ENCODE data around the gene CEP85. TPM values are rescaled to one million over a fixed set of nuclear protein-coding genes. Genes with fewer than 3 reads are reported as not detected.

CEP85 gene
- total and polyA plus RNA-seq, 10 of the 15 experiments (the other 5 are each of a cell fraction or from before 2014, with no cell fraction given): 8.4 to 26.8 (median 21.5) TPM

- TF ChIP-seq ZNF217 (IDR thresholded peaks at IDR 0.05): peak; percentile 31; the same call in 1 of the 2 replicates
- no peak for TF ChIP-seq ZNF384 (IDR thresholded peaks at IDR 0.05; ENCODE audit: borderline replicate concordance, low read depth, low read length)
- TF ChIP-seq CHD1 (IDR thresholded peaks at IDR 0.05; ENCODE audit: low read depth, low read length): no peak
- peak; percentile 65; the same call in 1 of the 2 replicates for TF ChIP-seq SPI1 (IDR thresholded peaks at IDR 0.05; ENCODE audit: borderline replicate concordance, insufficient read depth, low read depth, low read length)
- TF ChIP-seq IRF3 (IDR thresholded peaks at IDR 0.05): no peak
- no peak for TF ChIP-seq SIN3A (IDR thresholded peaks at IDR 0.05; ENCODE audit: low read depth, low read length)
- TF ChIP-seq JUNB (IDR thresholded peaks at IDR 0.05): no peak
Measured at GRCh38 chr1:26318338-26319064, 84.5 kb downstream of the CEP85 start (continued).

DNA sequence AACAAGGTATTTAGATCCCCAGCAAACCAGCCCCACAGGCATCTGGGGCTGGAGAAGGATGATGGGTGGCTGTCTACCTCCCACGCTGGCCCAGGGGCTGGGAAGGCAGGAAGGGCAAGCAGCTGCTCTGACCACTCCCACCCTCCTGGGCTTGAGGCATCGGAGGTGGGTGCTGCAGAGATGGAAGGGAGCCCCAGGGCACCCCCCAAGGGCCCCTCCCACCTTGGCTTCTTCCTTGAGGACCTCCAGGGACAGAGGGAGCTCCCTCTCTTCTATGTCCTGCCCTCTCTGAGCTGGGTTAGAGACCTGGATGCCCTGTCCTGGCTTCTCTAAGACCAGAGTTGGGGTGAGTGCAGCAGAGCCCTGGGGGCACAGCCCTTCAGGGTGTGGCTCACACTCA lies 86.9 kb downstream of the CEP85 start:
- Histone ChIP-seq H3K9me3 (replicated peaks; ENCODE audit: control insufficient read depth, insufficient read depth, low read length) (no peaks in the 10 kb centered on the region), H3K36me3 (ENCODE audit: control insufficient read depth in 2 of 2, insufficient read depth in 2 of 2, low read length in 1 of 2) (peaks cover 0 to 3% of the 10 kb centered on the region in 2 experiments; a peak in 1 of 4 replicates), H3K9ac (ENCODE audit: control insufficient read depth, insufficient read depth, low read length) (peak overlapping the region; percentile 29; the same call in 1 of the 2 replicates), H3K27ac (ENCODE audit: control insufficient read depth, insufficient read depth) (peak overlapping the region; percentile 4), H3K27me3 (replicated peaks in 1 of 2; ENCODE audit: control insufficient read depth in 2 of 2, insufficient read depth in 2 of 2, low read length in 1 of 2) (no peaks in the 10 kb centered on the region), H3K4me2 (ENCODE audit: control insufficient read depth, insufficient read depth) (peak overlapping the region; percentile 77), H2AFZ (ENCODE audit: control insufficient read depth, low read depth, low read length) (no peak overlapping the region), H3K79me2 (ENCODE audit: control insufficient read depth, insufficient read depth, low read length) (peaks cover 23% of the 10 kb centered on the region), H3K4me3 (0 out of 2 replicates have a peak overlapping the region, but pooled peaks have one; percentile 0), H3K4me1 (ENCODE audit: control insufficient read depth, insufficient read depth, low read length) (peaks cover 32% of the 10 kb centered on the region), H4K20me1 (ENCODE audit: control insufficient read depth, insufficient read depth) (no peaks in the 10 kb centered on the region)
- ChIA-PET SMC1A (ENCODE audit: uncharacterized antibody, unreplicated experiment) (interaction anchor here (0.7 to 14.9 kb wide), 14 partner anchors 10 to 269 kb away, joined by 3 to 474 read pairs (median 6); partner anchors contain the start of genes C1orf232, SH3BGRL3, UBXN11 and ZNF593), POLR2A (interaction anchor here (1.1 to 10.6 kb wide), 3 partner anchors 13 to 42 kb away, joined by 4 to 253 read pairs (median 31); partner anchors contain the start of gene SH3BGRL3), CTCF (interaction anchor here (0.6 to 11.6 kb wide), 22 partner anchors 10 to 217 kb away, joined by 3 to 879 read pairs (median 6); partner anchors contain the start of genes CEP85, SH3BGRL3 and UBXN11), RAD21 (ENCODE audit: unreplicated experiment) (interaction anchor here (1.0 to 10.4 kb wide), 9 partner anchors 14 to 176 kb away, joined by 4 to 477 read pairs (median 9); partner anchors contain the start of genes C1orf232, CEP85, SH3BGRL3 and UBXN11)
- WGBS (ENCODE audit: insufficient coverage, insufficient replicate concordance, low lambda C conversion rate, missing lambda C conversion rate): 0% methylated on average over 2 of the region's 2 CpGs
- intact Hi-C loops (cut with micrococcal nuclease; ENCODE audit: unreplicated experiment): loop anchor here (1.0 to 5.0 kb wide), 3 partner anchors 36 to 154 kb away; partner anchors contain the start of genes C1orf232 and ZNF593
- no peak for DNase-seq (ENCODE audit: low read depth, low spot score)
- ATAC-seq: peak; percentile 12
- no peak for TF ChIP-seq ZNF207 (IDR thresholded peaks at IDR 0.05; ENCODE audit: borderline replicate concordance)
- TF ChIP-seq POLR2AphosphoS2 (IDR thresholded peaks at IDR 0.05; ENCODE audit: low read depth, low read length): 0 out of 2 replicates have a peak, but pooled peaks have one; percentile 35
- no peak for TF ChIP-seq ZSCAN29 (IDR thresholded peaks at IDR 0.05)
- no peak for TF ChIP-seq REST (IDR thresholded peaks at IDR 0.05; ENCODE audit: low read depth, low read length)
- peak in 1 of 2 experiments; percentile 17; a peak in 1 of 3 replicates for TF ChIP-seq EGR1 (IDR thresholded peaks at IDR 0.05; ENCODE audit: borderline replicate concordance in 1 of 2, low read depth in 2 of 2, low read length in 2 of 2)
- no peak for TF ChIP-seq RFX5 (IDR thresholded peaks at IDR 0.05; ENCODE audit: low read depth, low read length)
- TF ChIP-seq, protein P1, sequence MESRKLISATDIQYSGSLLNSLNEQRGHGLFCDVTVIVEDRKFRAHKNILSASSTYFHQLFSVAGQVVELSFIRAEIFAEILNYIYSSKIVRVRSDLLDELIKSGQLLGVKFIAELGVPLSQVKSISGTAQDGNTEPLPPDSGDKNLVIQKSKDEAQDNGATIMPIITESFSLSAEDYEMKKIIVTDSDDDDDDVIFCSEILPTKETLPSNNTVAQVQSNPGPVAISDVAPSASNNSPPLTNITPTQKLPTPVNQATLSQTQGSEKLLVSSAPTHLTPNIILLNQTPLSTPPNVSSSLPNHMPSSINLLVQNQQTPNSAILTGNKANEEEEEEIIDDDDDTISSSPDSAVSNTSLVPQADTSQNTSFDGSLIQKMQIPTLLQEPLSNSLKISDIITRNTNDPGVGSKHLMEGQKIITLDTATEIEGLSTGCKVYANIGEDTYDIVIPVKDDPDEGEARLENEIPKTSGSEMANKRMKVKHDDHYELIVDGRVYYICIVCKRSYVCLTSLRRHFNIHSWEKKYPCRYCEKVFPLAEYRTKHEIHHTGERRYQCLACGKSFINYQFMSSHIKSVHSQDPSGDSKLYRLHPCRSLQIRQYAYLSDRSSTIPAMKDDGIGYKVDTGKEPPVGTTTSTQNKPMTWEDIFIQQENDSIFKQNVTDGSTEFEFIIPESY (IDR thresholded peaks at IDR 0.05): no peak
- no TSS peak for BruUV-seq (replicated peaks)
- in situ Hi-C loops (cut with MboI): loop anchor here (5.0 kb wide), 2 partner anchors 34 to 149 kb away; partner anchors contain the start of gene ZNF593OS
- no peak for FAIRE-seq
